Stimulated activated CD8-positive, alpha-beta memory T cell treated with anti-CD3 and anti-CD28 coated beads, Interleukin-12 subunit alpha, Interleukin-12 subunit beta, amount 100 ng/mL, for 24 hours (primary cell): ENCODE results near the gene TPBGL.

Experiments
- DNase-seq: peaks from one replicate; pipeline ENCODE4 v3.0.0-alpha.2; 2020; ENCODE audit errors: extremely low read depth

The TPBGL gene

GRCh38 chr11:75246006-75246670, 5.6 kb downstream of the TPBGL start:
- DNase-seq, result no peak

GRCh38 chr11:75246671-75247350, 6.2 kb downstream of the TPBGL start:
- no peak for DNase-seq

- DNase-seq, result no peak
These were observed 8.3 kb downstream of the TPBGL start for GRCh38 chr11:75248924-75249256.

- DNase-seq, result no peak
These were observed 9.1 kb downstream of the TPBGL start for GRCh38 chr11:75249704-75250103.

GRCh38 chr11:75254326-75254725, 13.8 kb downstream of the TPBGL start:
- DNase-seq, result no peak

- no peak for DNase-seq
These were observed 20.0 kb downstream of the TPBGL start for GRCh38 chr11:75260396-75261170.

- no peak for DNase-seq
These were observed 21.4 kb downstream of the TPBGL start for GRCh38 chr11:75261902-75262361.

GRCh38 chr11:75262436-75262835, 21.9 kb downstream of the TPBGL start:
- DNase-seq, result no peak

- DNase-seq, result no peak
These were observed 22.6 kb downstream of the TPBGL start for GRCh38 chr11:75262961-75263852.

- DNase-seq, result no peak
These were observed 23.4 kb downstream of the TPBGL start for GRCh38 chr11:75263944-75264349.

GRCh38 chr11:75264356-75264755, 23.8 kb downstream of the TPBGL start:
- DNase-seq, result no peak

- DNase-seq, result no peak
These were observed 24.4 kb downstream of the TPBGL start for GRCh38 chr11:75264971-75265370.

GRCh38 chr11:75265851-75266531, 25.4 kb downstream of the TPBGL start:
- no peak for DNase-seq

- no peak for DNase-seq
These were observed 26.8 kb downstream of the TPBGL start for GRCh38 chr11:75267171-75267970.

GRCh38 chr11:75268626-75269366, 28.2 kb downstream of the TPBGL start:
- DNase-seq, result no peak

GRCh38 chr11:75269367-75269660, 28.7 kb downstream of the TPBGL start:
- no peak for DNase-seq

- DNase-seq, result no peak
These were observed 29.3 kb downstream of the TPBGL start for GRCh38 chr11:75269896-75270295.

- DNase-seq, result no peak
These were observed 30.4 kb downstream of the TPBGL start for GRCh38 chr11:75270896-75271418.

GRCh38 chr11:75271730-75272129, 31.2 kb downstream of the TPBGL start:
- DNase-seq, result no peak

- no peak for DNase-seq
These were observed 31.8 kb downstream of the TPBGL start for GRCh38 chr11:75272391-75272790.
